H1 (cell line): ENCODE measurements around the gene TFAP2E. TPM values are rescaled to one million over a fixed set of nuclear protein-coding genes. Genes with fewer than 3 reads are reported as not detected.

ENCODE experiments used
- CTCF ChIA-PET: fragments of 300-600 bp; sonication (Branson Sonifier 250); formaldehyde crosslinking; loops from one replicate; lab custom pipeline; 2021; ENCODE audit not compliant: partially characterized antibody; lab: Charles Lee
- POLR2A ChIA-PET: fragments of 300-600 bp; sonication (Branson Sonifier 250); formaldehyde crosslinking; loops from one replicate; lab custom pipeline; 2021; ENCODE audit warnings: inconsistent platforms; ENCODE audit not compliant: partially characterized antibody; lab: Charles Lee
- DNase-seq, 2 experiments: peaks; one replicate each; pipeline versions ENCODE4 v3.0.0 to v3.0.0-alpha.2; 2010 to 2022; ENCODE audit warnings: low spot score in 2 of 2, low read depth in 1 of 2, mixed read lengths in 1 of 2
- FAIRE-seq: peaks from 2 replicates; lab custom pipeline; 2011; peaks lifted over from hg19 to GRCh38; lab: Jason Lieb, UNC
- H2AFZ ChIP-seq: 2 replicates; pipeline ENCODE4 v1.8.1; 2012; ENCODE audit warnings: low read length, inconsistent platforms
- H2AK5ac ChIP-seq: 2 replicates; pipeline ENCODE4 v1.6.1; 2013; ENCODE audit warnings: low read depth, low read length
- H2BK120ac ChIP-seq: replicated peaks from 2 replicates; pipeline ENCODE3; 2013; ENCODE audit warnings: low read depth, low read length, inconsistent platforms
- H2BK12ac ChIP-seq: 2 replicates; pipeline ENCODE4 v1.6.1; 2013; ENCODE audit warnings: low read depth, low read length
- H2BK15ac ChIP-seq: 2 replicates; pipeline ENCODE4 v1.6.1; 2013; ENCODE audit warnings: low read length
- H2BK20ac ChIP-seq: 2 replicates; pipeline ENCODE4 v1.6.1; 2013; ENCODE audit warnings: low read length
- H2BK5ac ChIP-seq: 2 replicates; pipeline ENCODE4 v1.6.1; 2013; ENCODE audit warnings: low read depth, low read length
- H3K14ac ChIP-seq: 2 replicates; pipeline ENCODE4 v1.6.1; 2013; ENCODE audit warnings: inconsistent platforms; ENCODE audit not compliant: insufficient read length
- H3K18ac ChIP-seq: 2 replicates; pipeline ENCODE4 v1.6.1; 2013; ENCODE audit warnings: low read length; ENCODE audit errors: extremely low read depth
- H3K23ac ChIP-seq: 2 replicates; pipeline ENCODE4 v1.6.1; 2013; ENCODE audit warnings: inconsistent platforms; ENCODE audit not compliant: insufficient read length
- H3K23me2 ChIP-seq: 2 replicates; pipeline ENCODE4 v1.6.1; 2013; ENCODE audit warnings: low read depth, low read length
- H3K27ac ChIP-seq: 2 replicates; pipeline ENCODE4 v1.6.1; 2011; ENCODE audit warnings: low read depth, low read length, inconsistent platforms
- H3K27me3 ChIP-seq, 4 experiments: replicated peaks in 1 of 4; 1 replicate in 1 of 4; 2 replicates in 3 of 4; pipeline versions ENCODE4 v1.6.1 to v1.8.1; 2011 to 2013; ENCODE audit warnings: low read length in 3 of 4, mild to moderate bottlenecking in 3 of 4, inconsistent platforms in 2 of 4, mixed read lengths in 2 of 4, moderate library complexity in 1 of 4; ENCODE audit not compliant: control insufficient read depth in 3 of 4, insufficient read depth in 3 of 4; ENCODE audit errors: extremely low read depth in 1 of 4
- H3K36me3 ChIP-seq, 4 experiments: 2 replicates each; pipeline versions ENCODE4 v1.6.1 to v1.8.1; 2011 to 2013; ENCODE audit warnings: mild to moderate bottlenecking in 4 of 4, low read length in 3 of 4, moderate library complexity in 2 of 4, control low read depth in 1 of 4, inconsistent platforms in 1 of 4; ENCODE audit not compliant: insufficient read depth in 4 of 4, control insufficient read depth in 2 of 4
- H3K4ac ChIP-seq: replicated peaks from 2 replicates; pipeline ENCODE3; 2013; ENCODE audit warnings: low read length, low read depth, mixed read lengths, inconsistent platforms; ENCODE audit not compliant: insufficient read length
- H3K4me1 ChIP-seq, 4 experiments: replicated peaks in 1 of 4; 1 replicate in 1 of 4; 2 replicates in 3 of 4; pipeline versions ENCODE4 v1.6.1 to v1.8.1; 2011 to 2013; ENCODE audit warnings: low read length in 3 of 4, inconsistent platforms in 2 of 4, mixed read lengths in 1 of 4; ENCODE audit not compliant: insufficient read depth in 4 of 4, control insufficient read depth in 3 of 4
- H3K4me2 ChIP-seq, 2 experiments: 2 replicates each; pipeline versions ENCODE4 v1.6.1 to v1.8.1; 2011 to 2013; ENCODE audit warnings: low read depth in 2 of 2, low read length in 2 of 2, control low read depth in 1 of 2, inconsistent platforms in 1 of 2, mild to moderate bottlenecking in 1 of 2; ENCODE audit not compliant: insufficient read depth in 1 of 2
- H3K4me3 ChIP-seq, 4 experiments: fragments of 200-600, 300-600 bp in 1 of 4; sonication (generic), shearing (Covaris generic), sonication (Bioruptor Twin) in 1 of 4; 2 replicates each; pipeline versions ENCODE4 v1.5.1 to v1.8.1; 2011 to 2016; ENCODE audit warnings: low read length in 4 of 4, low read depth in 3 of 4, control low read depth in 2 of 4, inconsistent platforms in 2 of 4, mild to moderate bottlenecking in 2 of 4, mixed read lengths in 1 of 4, moderate library complexity in 1 of 4; ENCODE audit not compliant: insufficient read depth in 2 of 4; ENCODE audit errors: extremely low read depth in 1 of 4
- H3K56ac ChIP-seq: replicated peaks from 2 replicates; pipeline ENCODE3; 2013; ENCODE audit warnings: low read depth, mild to moderate bottlenecking, mixed read lengths, low read length, inconsistent platforms; ENCODE audit not compliant: insufficient read length
- H3K79me1 ChIP-seq: 2 replicates; pipeline ENCODE4 v1.6.1; 2013; ENCODE audit warnings: low read depth, low read length, control low read depth
- H3K79me2 ChIP-seq, 2 experiments: 2 replicates each; pipeline versions ENCODE4 v1.6.1 to v1.8.1; 2012 to 2013; ENCODE audit warnings: low read length in 2 of 2, mild to moderate bottlenecking in 2 of 2, inconsistent platforms in 1 of 2; ENCODE audit not compliant: insufficient read depth in 2 of 2, control insufficient read depth in 1 of 2
- H3K9ac ChIP-seq, 4 experiments: replicated peaks in 1 of 4; 1 replicate in 1 of 4; 2 replicates in 3 of 4; pipeline versions ENCODE4 v1.6.1 to v1.8.1; 2011 to 2013; ENCODE audit warnings: low read depth in 3 of 4, low read length in 3 of 4, control low read depth in 2 of 4, mild to moderate bottlenecking in 2 of 4, moderate library complexity in 2 of 4, inconsistent platforms in 1 of 4; ENCODE audit errors: extremely low read depth in 1 of 4
- H3K9me3 ChIP-seq, 2 experiments: 2 replicates each; pipeline versions ENCODE4 v1.6.1 to v1.8.1; 2012 to 2013; ENCODE audit warnings: mild to moderate bottlenecking in 2 of 2, moderate library complexity in 2 of 2, control low read depth in 1 of 2, inconsistent platforms in 1 of 2, low read depth in 1 of 2, low read length in 1 of 2, mixed read lengths in 1 of 2; ENCODE audit not compliant: insufficient read depth in 2 of 2
- H4K20me1 ChIP-seq, 2 experiments: replicated peaks in 1 of 2; 2 replicates each; pipeline versions ENCODE3 to v1.8.1; 2011 to 2013; ENCODE audit warnings: inconsistent platforms in 2 of 2, low read length in 2 of 2, mild to moderate bottlenecking in 1 of 2; ENCODE audit not compliant: insufficient read depth in 2 of 2, control insufficient read depth in 1 of 2
- H4K5ac ChIP-seq: 2 replicates; pipeline ENCODE4 v1.6.1; 2013; ENCODE audit warnings: low read length, low read depth, mixed read lengths, inconsistent platforms; ENCODE audit not compliant: insufficient read length
- H4K8ac ChIP-seq: 2 replicates; pipeline ENCODE4 v1.8.0; 2013; ENCODE audit warnings: mild to moderate bottlenecking, moderate library complexity, low read length, inconsistent platforms; ENCODE audit not compliant: insufficient read depth; ENCODE audit errors: extremely low read depth
- H4K91ac ChIP-seq: replicated peaks from 2 replicates; pipeline ENCODE3; 2013; ENCODE audit warnings: low read length, mixed read lengths, inconsistent platforms; ENCODE audit not compliant: insufficient read length
- CBX5 ChIP-seq: fragments of 300-800, 300-1000 bp; sonication (generic); IDR thresholded peaks from 2 replicates; pipeline ENCODE4 v1.7.1; 2016; ENCODE audit warnings: antibody characterized with exemption, low read length, low read depth
- MAFK ChIP-seq: IDR thresholded peaks from 2 replicates; pipeline ENCODE4 v1.6.1; 2012; ENCODE audit warnings: low read depth, mild to moderate bottlenecking, improper control_type of control experiment, low read length
- WGBS, 2 experiments: shearing (Covaris generic) in 1 of 2; methylation state at CpG; one replicate each; pipeline versions ENCODE4 v1.1.6 to v1.1.7; 2013 to 2015; ENCODE audit warnings: low lambda C conversion rate in 2 of 2, mixed read lengths in 2 of 2, inconsistent platforms in 1 of 2, low coverage in 1 of 2, missing lambda C conversion rate in 1 of 2; ENCODE audit not compliant: insufficient replicate concordance in 2 of 2, insufficient coverage in 1 of 2, insufficient read length in 1 of 2; ENCODE audit errors: extremely low coverage in 1 of 2, missing lambda C conversion rate in 1 of 2; 5-methylcytosine and 5-hydroxymethylcytosine counted together
- polyA plus RNA-seq, 7 experiments: library from polyadenylated mRNA; depleted of rRNA in 3 of 7; stranded (reverse) in 5 of 7; unstranded in 2 of 7; fragments of >200 nt in 5 of 7; fragments of 200-250 nt in 2 of 7; gene quantifications; 1 replicate in 5 of 7; 2 replicates in 1 of 7; 4 replicates in 1 of 7; pipeline versions ENCODE4 v1.2.1 to v1.2.3, GENCODE V29; 2011 to 2013; ENCODE audit warnings: missing spikeins in 2 of 7, mixed read lengths in 2 of 7
- total RNA-seq: library from RNA; stranded (reverse); fragmentation: NEBNext Ultra II Directional; extraction: Animal tissue kit (Norgen Biotek cat#: 25700); gene quantifications from 2 replicates; pipeline ENCODE4 v1.2.1, GENCODE V29; 2021

TFAP2E gene
- total and polyA plus RNA-seq, 2 of the 8 experiments (the other 6 are each of a cell fraction or from before 2014, with no cell fraction given), result 0.24 to 0.50 TPM

DNA sequence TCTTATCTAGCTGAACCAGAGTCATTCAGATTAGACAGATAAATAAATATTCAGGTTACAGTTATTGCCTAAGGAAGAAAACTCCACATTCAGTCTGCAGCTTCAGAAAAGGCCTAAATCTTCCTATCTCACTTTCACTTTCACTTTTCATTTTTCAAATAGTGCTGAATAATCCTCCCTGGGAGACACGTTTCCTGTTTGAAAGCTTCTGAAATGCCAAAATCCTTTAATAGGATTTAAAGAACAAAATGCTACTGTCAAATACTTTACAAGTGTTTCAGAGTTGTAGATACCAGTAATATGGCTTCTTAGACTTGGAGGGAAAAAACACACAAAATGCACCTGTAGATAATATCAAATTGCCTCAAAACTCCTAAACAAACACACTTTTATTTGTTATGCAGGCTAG, 64.3 kb downstream of the TFAP2E start:
- Histone ChIP-seq H2BK12ac (no peak overlapping the region), H4K8ac (no peak overlapping the region), H3K79me1 (peaks cover 3% of the 10 kb centered on the region; the same call in 1 of the 2 replicates), H2AK5ac (no peak overlapping the region), H3K14ac (no peak overlapping the region), H2BK15ac (no peak overlapping the region), H2BK20ac (no peak overlapping the region), H3K9ac (no peak overlapping the region), H4K91ac (no peak overlapping the region), H3K27ac (peak overlapping the region; percentile 33; the same call in 1 of the 2 replicates), H3K36me3 (peaks cover 7 to 34% (median 24%) of the 10 kb centered on the region in 4 experiments), H3K4me2 (peak overlapping the region in 1 of 2 experiments; percentile 45; a peak in 1 of 4 replicates), H3K4ac (no peak overlapping the region), H3K4me1 (no peaks in the 10 kb centered on the region), H3K56ac (no peak overlapping the region), H3K27me3 (no peaks in the 10 kb centered on the region), H2AFZ (no peak overlapping the region), H3K79me2 (peaks cover 14 to 54% of the 10 kb centered on the region in 2 experiments), H3K23me2 (peaks cover 2% of the 10 kb centered on the region; the same call in 1 of the 2 replicates), H4K5ac (no peak overlapping the region), H3K4me3 (peak overlapping the region in 1 of 4 experiments; percentile 29; a peak in 2 of 8 replicates), H3K18ac (no peak overlapping the region), H4K20me1 (peaks cover 0 to 4% of the 10 kb centered on the region in 2 experiments), H3K9me3 (no peaks in the 10 kb centered on the region), H2BK120ac (no peak overlapping the region), H2BK5ac (no peak overlapping the region), H3K23ac (no peak overlapping the region)
- TF ChIP-seq MAFK (0 out of 2 replicates have a peak, but pooled peaks have one; percentile 5), CBX5 (no peak)
- FAIRE-seq, result no peak
- 45% methylated on average over 1 of the region's 1 CpG; no CpG with 5 or more reads in 1 of the 2 experiments for WGBS, 2 experiments
- ChIA-PET CTCF (interaction anchor here (0.8 to 1.5 kb wide), 4 partner anchors 10 to 89 kb away, joined by 3 to 7 read pairs (median 4); no protein-coding TSS in a partner anchor), POLR2A (interaction anchor here (1.0 kb wide), 3 partner anchors 29 to 78 kb away, joined by 3 to 4 read pairs (median 4); no protein-coding TSS in a partner anchor)
- DNase-seq, result no peak
